Activated T-helper 2 cell treated with anti-CD3 and anti-CD28 coated beads, Interferon-gamma antibody, Interleukin-2, Interleukin-4, amounts not matched to agents 10 μg/mL and 5 μg/mL and 100 μg/mL, durations not matched to agents 14 hours and 24 hours and 36 hours (primary cell): ENCODE results near the gene DYNC1LI1. TPM values are rescaled to one million over a fixed set of nuclear protein-coding genes. Genes with fewer than 3 reads are reported as not detected.

Source experiments
- DNase-seq: peaks from one replicate; pipeline ENCODE4 v3.0.0; 2021; ENCODE audit warnings: low spot score
- H3K27ac Mint-ChIP-seq: one replicate; pipeline ENCODE4 v1.8.0; 2021; ENCODE audit warnings: mixed read lengths
- H3K27me3 Mint-ChIP-seq: one replicate; pipeline ENCODE4 v1.8.0; 2021; ENCODE audit warnings: low read depth, mixed read lengths
- H3K36me3 Mint-ChIP-seq: one replicate; pipeline ENCODE4 v1.8.0; 2021; ENCODE audit warnings: low read depth, mixed read lengths
- H3K4me1 Mint-ChIP-seq: one replicate; pipeline ENCODE4 v1.8.0; 2021; ENCODE audit warnings: low read depth, mixed read lengths
- H3K4me3 Mint-ChIP-seq: one replicate; pipeline ENCODE4 v1.8.0; 2021; ENCODE audit warnings: low read depth, mild to moderate bottlenecking, moderate library complexity, mixed read lengths
- H3K9me3 Mint-ChIP-seq: one replicate; pipeline ENCODE4 v1.8.0; 2021; ENCODE audit warnings: mixed read lengths
- intact Hi-C: fragments of 100-400 bp; cut with micrococcal nuclease; formaldehyde crosslinking; loops from one replicate; pipeline ENCODE4 v1.15.1; 2023
- total RNA-seq: library from RNA; stranded (reverse); gene quantifications from 2 replicates; pipeline ENCODE4 v1.2.3, GENCODE V29; 2022

Gene DYNC1LI1
- total RNA-seq, 1 donor from 2014 or later = 38.2 TPM

DNA sequence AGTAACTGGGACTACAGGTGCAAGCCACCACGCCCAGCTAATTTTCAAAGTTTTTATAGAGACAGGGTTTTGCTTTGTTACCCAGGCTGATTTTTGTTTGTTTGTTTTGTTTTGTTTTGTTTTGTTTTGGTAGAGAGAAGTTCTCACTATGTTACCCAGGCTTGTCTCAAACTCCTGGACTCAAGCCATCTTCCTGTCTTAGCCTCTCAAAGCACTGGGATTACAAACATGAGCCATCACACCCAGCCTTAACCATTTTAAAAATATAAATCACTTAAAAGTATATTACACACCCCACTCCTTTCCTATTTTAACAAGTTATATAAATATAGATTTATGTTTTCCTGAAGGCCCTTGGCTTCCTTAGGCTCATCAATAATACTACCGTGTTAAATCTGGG lies 6.5 kb upstream of the DYNC1LI1 start:
- intact Hi-C loops = loop anchor here (10.0 kb wide), 2 partner anchors 142 to 868 kb away; partner anchors contain the start of gene UBP1
- Mint-ChIP-seq H3K4me3 (no peak overlapping the region), H3K36me3 (no peaks in the 10 kb centered on the region), H3K27ac (no peak overlapping the region), H3K9me3 (no peaks in the 10 kb centered on the region), H3K4me1 (peaks cover 13% of the 10 kb centered on the region), H3K27me3 (no peaks in the 10 kb centered on the region)
- DNase-seq = no peak

DNA sequence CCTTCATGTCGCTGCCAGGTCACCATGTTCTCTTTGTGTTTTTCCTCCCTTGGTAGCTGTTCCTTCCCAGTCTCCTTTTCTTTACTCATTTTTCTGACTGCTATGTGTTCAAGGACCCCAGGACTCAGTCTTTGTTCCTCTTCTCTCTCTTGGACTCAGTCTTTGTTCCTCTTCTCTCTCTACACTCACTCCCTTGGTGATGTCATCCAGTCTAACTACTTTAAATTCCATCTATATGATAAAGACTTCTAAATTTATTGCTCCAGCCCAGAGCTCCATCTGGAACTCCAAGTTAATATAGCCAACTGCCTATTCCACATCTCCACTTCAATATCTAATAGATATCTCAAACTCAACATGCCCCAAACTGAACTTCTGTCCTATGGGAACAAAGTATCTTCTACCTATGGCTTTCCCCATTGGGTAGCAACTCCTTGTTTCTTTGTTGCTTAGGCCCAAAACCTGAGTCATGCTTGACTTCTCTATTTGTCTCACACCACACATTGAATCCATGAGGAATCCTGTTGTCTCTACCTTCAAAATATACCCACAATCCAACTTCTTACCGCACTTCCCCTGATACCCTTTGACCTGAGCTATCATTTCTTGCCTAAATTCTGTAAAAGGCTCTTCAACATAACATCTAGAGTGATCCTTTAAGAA lies 4.9 kb upstream of the DYNC1LI1 start:
- intact Hi-C loops = loop anchor here (10.0 kb wide), 2 partner anchors 141 to 869 kb away; partner anchors contain the start of gene UBP1
- Mint-ChIP-seq H3K36me3 (no peaks in the 10 kb centered on the region), H3K27me3 (no peaks in the 10 kb centered on the region), H3K4me3 (no peak overlapping the region), H3K9me3 (no peaks in the 10 kb centered on the region), H3K27ac (no peak overlapping the region), H3K4me1 (peaks cover 19% of the 10 kb centered on the region)
- DNase-seq = no peak

DNA sequence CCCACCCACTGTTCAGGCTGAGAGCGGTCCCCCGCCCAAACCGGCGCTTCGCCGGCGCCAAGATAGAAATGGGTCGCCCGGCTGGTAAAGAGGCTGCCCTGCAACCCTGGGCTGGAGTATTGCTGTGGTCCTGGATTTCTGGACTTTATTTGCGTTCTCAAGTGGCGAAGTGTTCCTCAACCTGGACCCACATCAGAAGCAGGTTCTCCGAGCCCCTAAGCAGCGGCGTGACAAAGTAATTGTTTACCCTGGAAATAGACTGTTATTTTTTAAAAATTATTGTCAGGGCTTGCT lies 481 bp upstream of the DYNC1LI1 start:
- Mint-ChIP-seq H3K4me1 (peaks cover 18% of the 10 kb centered on the region), H3K4me3 (peak overlapping the region; percentile 87), H3K27ac (peak overlapping the region; percentile 80), H3K36me3 (peaks cover 12% of the 10 kb centered on the region), H3K9me3 (no peaks in the 10 kb centered on the region), H3K27me3 (no peaks in the 10 kb centered on the region)
- no peak for DNase-seq
- intact Hi-C loops = loop anchor here (10.0 kb wide), 2 partner anchors 136 to 874 kb away; partner anchors contain the start of gene UBP1

DNA sequence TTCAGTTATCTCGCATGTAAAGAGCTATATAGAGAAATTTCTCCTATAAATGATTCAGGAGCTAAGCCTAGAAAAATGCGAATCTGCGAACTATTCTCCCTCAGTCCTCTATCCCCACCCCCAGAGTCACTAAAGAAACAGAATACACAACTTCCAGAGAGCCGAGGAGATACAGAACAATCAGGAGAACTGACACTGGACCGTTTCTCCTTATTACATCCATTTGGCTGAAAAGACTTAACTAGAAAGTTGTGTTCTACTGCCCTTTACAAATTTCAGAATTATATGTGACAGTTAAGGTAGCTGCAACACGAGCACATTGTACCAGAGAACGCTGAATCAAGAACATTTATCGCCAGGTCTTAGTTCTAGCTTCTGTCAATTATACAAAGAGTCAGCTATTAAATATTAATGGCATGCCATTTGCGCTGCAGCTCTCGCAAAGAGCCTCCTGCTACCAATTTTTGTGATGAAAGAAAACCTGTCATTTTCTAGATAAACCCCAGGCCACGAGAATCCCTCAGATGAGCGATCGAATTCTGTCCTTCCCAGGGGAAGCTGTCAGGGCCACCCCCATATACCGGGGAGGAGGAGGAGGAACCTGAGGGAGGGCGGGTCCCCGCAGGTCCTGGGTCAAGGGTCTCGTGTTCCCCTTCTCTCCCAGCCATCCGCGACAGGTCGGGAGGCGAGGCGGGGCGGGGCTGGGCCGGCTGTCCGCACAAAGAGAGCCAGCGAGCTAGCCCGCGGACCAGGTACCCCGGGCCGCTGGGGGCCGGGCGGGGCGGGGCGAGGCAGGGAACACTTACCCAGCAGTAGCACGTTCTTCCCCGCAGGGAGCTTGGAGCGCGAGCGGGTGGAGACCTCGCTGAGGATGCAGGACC lies 878 bp downstream of the DYNC1LI1 start:
- H3K27me3 Mint-ChIP-seq = no peaks in the 10 kb centered on the region
- H3K9me3 Mint-ChIP-seq = no peaks in the 10 kb centered on the region
- H3K4me1 Mint-ChIP-seq = peaks cover 20% of the 10 kb centered on the region
- peak; percentile 45 for DNase-seq
- peaks cover 17% of the 10 kb centered on the region for H3K36me3 Mint-ChIP-seq
- intact Hi-C loops = loop anchor here (1.0 to 10.0 kb wide), 5 partner anchors 37 to 875 kb away; partner anchors contain the start of genes CMTM6, CNOT10 and UBP1
- peak overlapping the region; percentile 88 for H3K4me3 Mint-ChIP-seq
- H3K27ac Mint-ChIP-seq = peak overlapping the region; percentile 63

DNA sequence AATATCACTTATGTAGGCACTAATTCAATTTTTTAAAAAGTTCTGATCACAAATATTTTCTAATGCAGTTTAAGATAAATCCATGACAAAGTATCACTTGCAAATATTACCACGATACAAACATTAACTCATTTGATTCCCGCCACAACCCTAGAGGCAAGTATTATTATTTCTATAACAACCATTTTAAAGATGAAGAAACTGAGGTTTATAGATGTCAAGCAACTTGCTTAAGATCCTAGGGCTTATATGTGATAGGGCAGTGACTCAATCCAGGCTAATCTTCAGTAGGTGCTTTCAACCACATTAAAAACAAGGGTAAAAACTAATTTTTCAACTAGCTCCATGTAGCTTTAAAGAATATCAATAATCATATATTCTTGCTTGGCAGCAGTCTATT lies 1.7 kb downstream of the DYNC1LI1 start:
- no peak for DNase-seq
- intact Hi-C loops = loop anchor here (5.0 kb wide), 1 partner anchor 37 kb away; no protein-coding TSS in a partner anchor
- no peaks in the 10 kb centered on the region for H3K27me3 Mint-ChIP-seq
- H3K4me3 Mint-ChIP-seq = peak overlapping the region; percentile 88
- no peak overlapping the region for H3K27ac Mint-ChIP-seq
- no peaks in the 10 kb centered on the region for H3K9me3 Mint-ChIP-seq
- peaks cover 23% of the 10 kb centered on the region for H3K4me1 Mint-ChIP-seq
- H3K36me3 Mint-ChIP-seq = peaks cover 19% of the 10 kb centered on the region

DNA sequence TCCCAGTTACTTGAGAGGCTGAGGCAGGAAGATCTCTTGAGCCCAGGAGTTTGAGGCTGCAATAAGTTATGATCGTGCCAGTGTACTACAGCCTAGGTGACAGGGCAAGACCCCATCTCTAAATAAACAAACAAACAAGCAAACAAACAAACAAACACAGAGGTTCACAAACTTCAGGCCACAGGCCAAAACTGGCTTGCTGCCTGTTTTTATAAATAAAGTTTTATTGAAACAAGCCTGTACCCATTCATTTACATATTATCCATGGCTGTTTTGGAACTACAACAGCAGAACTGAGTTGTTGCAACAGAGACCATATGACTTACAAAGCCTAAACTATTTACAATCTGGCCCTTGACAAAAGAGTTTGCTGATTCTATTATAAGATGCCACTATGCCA lies 6.5 kb downstream of the DYNC1LI1 start:
- no peak overlapping the region for H3K27ac Mint-ChIP-seq
- intact Hi-C loops = no loop called here
- H3K4me3 Mint-ChIP-seq = no peak overlapping the region
- no peaks in the 10 kb centered on the region for H3K27me3 Mint-ChIP-seq
- peaks cover 27% of the 10 kb centered on the region for H3K36me3 Mint-ChIP-seq
- no peak for DNase-seq
- H3K4me1 Mint-ChIP-seq = peaks cover 14% of the 10 kb centered on the region
- no peaks in the 10 kb centered on the region for H3K9me3 Mint-ChIP-seq

DNA sequence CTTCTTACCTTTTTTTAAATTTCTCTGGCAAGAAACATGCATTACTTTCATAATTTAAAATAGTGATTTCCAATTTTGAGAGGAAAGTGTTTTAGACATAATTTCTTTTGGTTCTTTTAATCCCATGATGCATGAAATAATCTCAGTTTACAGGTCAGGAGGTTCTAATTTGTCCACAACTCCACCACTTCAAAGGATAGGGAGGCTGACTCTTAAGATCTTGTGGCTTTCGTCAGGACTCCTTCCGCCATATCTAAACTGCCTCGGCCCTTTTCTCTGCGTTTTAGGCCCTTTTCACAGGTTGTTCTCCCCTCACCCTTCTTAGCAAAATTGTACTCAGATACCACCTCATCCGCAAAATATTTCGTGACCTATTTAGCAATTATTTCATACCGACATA lies 8.0 kb downstream of the DYNC1LI1 start:
- Mint-ChIP-seq H3K9me3 (no peaks in the 10 kb centered on the region), H3K27me3 (no peaks in the 10 kb centered on the region), H3K4me1 (peaks cover 10% of the 10 kb centered on the region), H3K4me3 (no peak overlapping the region), H3K36me3 (peaks cover 27% of the 10 kb centered on the region), H3K27ac (no peak overlapping the region)
- DNase-seq = no peak
- intact Hi-C loops = no loop called here

DNA sequence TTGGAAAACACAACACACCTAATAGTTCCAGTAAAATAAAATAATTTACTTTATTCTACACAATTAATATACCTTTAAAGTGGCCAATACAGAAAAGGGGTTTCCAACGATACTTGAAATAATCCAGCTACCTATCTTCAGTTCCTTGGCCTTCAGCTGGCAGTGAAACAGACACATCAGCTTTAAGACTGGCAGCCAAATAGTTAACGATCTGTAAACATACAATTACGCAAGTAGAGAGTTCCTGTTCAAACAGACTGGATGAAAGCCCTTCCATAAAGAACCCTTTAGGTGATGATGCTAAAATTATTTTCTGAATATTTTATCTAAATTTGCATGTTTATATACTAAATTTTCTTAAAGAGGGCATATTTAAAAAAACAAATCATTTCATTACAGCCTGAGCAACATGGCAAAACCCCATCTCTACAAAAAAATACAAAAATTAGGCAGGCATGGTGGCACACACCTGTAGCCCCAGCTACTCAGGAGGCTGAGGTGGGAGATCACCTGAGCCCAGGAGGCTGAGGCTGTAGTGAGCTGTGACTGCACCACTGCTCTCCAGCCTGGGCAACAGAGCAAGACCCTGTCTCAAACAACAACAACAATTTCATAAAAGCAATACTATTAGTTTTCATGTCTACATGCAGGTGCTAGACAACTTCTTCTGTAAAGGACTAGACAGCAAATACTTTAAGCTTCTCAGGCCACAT lies 12.9 kb downstream of the DYNC1LI1 start:
- Mint-ChIP-seq H3K4me1 (peaks cover 19% of the 10 kb centered on the region), H3K27me3 (no peaks in the 10 kb centered on the region), H3K9me3 (no peaks in the 10 kb centered on the region), H3K36me3 (peaks cover 14% of the 10 kb centered on the region), H3K4me3 (no peak overlapping the region), H3K27ac (no peak overlapping the region)
- intact Hi-C loops = no loop called here
- DNase-seq = no peak

DNA sequence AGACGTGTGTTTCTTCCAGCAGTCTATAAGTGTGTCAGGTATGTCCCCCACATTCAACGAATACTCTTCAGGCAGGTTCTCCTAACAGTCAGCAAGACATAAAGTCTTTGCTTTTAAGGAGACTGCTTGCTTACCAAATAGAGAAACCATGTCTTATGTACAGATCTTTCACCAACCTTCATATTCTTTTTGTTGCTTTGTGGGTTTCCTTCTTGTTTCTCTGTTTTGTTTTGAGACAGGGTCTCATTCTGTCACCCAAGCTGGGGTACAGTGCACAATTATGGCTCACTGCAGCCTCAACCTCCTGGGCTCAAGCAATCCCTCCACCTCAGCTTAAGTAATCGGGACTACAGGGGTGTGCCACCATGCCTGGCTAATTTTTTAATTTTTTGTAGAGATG lies 14.3 kb downstream of the DYNC1LI1 start:
- DNase-seq = no peak
- H3K9me3 Mint-ChIP-seq = no peaks in the 10 kb centered on the region
- H3K4me3 Mint-ChIP-seq = no peak overlapping the region
- H3K27me3 Mint-ChIP-seq = no peaks in the 10 kb centered on the region
- H3K27ac Mint-ChIP-seq = no peak overlapping the region
- peaks cover 10% of the 10 kb centered on the region for H3K36me3 Mint-ChIP-seq
- H3K4me1 Mint-ChIP-seq = peaks cover 22% of the 10 kb centered on the region
- intact Hi-C loops = no loop called here

DNA sequence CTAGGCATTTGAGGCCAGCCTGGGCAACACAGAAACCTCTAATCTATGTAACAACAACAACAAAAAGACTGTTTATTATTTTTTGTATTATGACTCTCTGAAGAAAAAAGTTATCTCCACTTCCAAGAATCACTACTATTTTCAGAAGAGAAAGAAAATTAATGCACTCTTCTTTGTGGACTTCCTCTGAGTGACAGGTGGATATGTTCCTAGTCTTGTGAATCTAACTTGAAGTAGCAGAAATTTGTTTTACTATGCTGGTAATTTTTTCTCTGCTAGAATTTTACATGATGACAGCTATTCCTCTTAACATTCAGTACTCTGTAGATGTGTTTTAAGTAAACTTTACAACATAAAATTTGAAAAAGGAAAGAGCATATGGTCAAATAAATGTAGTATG lies 16.7 kb downstream of the DYNC1LI1 start:
- H3K9me3 Mint-ChIP-seq = no peaks in the 10 kb centered on the region
- no peak overlapping the region for H3K4me3 Mint-ChIP-seq
- H3K4me1 Mint-ChIP-seq = peaks cover 25% of the 10 kb centered on the region
- DNase-seq = no peak
- peaks cover 7% of the 10 kb centered on the region for H3K36me3 Mint-ChIP-seq
- intact Hi-C loops = no loop called here
- no peak overlapping the region for H3K27ac Mint-ChIP-seq
- no peaks in the 10 kb centered on the region for H3K27me3 Mint-ChIP-seq

DNA sequence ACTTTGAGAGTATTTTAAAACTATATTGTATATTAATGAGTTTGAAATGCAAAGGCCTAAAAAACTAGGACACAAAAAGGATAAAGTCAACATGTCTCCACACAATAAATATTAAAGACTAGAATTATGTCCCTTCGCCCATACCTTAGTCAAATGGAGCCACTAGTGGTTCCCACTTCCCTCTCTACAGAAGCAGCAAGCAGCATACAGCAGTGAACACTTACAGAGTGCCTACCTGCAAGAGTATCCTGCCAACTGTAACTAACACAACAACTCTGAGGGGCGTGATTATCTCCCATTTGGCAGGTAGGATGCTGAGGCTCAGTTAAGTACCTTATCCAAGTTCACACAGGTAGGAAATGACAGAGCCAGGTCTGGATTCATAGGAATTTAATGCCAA lies 17.2 kb downstream of the DYNC1LI1 start:
- Mint-ChIP-seq H3K9me3 (no peaks in the 10 kb centered on the region), H3K27me3 (no peaks in the 10 kb centered on the region), H3K36me3 (peaks cover 7% of the 10 kb centered on the region), H3K27ac (no peak overlapping the region), H3K4me3 (no peak overlapping the region), H3K4me1 (peaks cover 25% of the 10 kb centered on the region)
- DNase-seq = no peak
- intact Hi-C loops = no loop called here

DNA sequence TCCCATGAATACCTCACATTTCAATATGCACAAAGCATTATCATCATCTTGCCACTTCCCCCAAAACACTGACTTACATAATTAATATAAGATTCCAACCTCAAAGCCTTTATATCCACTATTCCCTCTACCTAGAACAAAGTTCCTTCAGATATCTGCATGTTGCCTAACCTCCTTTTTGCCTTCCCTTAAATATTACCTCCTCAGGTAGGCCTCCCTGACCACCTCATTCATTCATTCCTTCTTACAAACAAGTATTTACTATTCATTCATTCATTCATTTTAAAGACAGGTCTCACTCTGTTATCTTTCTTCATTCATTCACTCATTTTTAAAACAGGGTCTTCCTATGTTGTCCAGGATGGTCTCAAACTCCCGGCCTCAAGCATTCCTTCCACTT lies 18.6 kb downstream of the DYNC1LI1 start:
- Mint-ChIP-seq H3K9me3 (no peaks in the 10 kb centered on the region), H3K27me3 (no peaks in the 10 kb centered on the region), H3K27ac (no peak overlapping the region), H3K4me3 (no peak overlapping the region), H3K36me3 (peaks cover 7% of the 10 kb centered on the region), H3K4me1 (peaks cover 25% of the 10 kb centered on the region)
- no peak for DNase-seq
- intact Hi-C loops = no loop called here

DNA sequence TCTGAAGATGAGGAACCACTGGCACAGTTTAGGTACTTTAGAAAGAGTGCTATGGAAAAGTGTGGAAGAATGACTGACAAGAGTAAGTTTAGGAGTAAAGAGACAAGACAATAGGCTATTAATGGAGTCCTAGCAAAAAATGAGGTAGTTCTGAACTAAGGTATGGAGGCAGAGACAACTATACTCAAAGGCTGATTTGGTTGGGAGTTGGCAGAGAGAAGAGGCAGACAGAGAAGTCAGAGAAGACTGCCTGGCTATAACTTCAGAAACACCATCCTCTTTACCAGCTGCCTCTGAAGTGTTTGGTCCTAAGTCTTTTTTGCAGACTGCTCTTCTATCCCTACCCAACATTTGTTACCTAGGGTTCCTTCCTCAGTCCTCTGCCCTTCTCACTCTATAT lies 19.2 kb downstream of the DYNC1LI1 start:
- Mint-ChIP-seq H3K27me3 (no peaks in the 10 kb centered on the region), H3K4me1 (peaks cover 21% of the 10 kb centered on the region), H3K27ac (no peak overlapping the region)

More for the DNA sequence above, 19.2 kb downstream of the DYNC1LI1 start:
- no peak for DNase-seq
- no peaks in the 10 kb centered on the region for H3K9me3 Mint-ChIP-seq
- no peak overlapping the region for H3K4me3 Mint-ChIP-seq
- intact Hi-C loops = no loop called here
- peaks cover 7% of the 10 kb centered on the region for H3K36me3 Mint-ChIP-seq
